Panc1 (cell line): Measurements from ENCODE around the gene PINLYP.

Experiments
- POLR2AphosphoS5 ChIP-seq: IDR thresholded peaks from 2 replicates; pipeline ENCODE4 v1.6.1; 2012; ENCODE audit warnings: mild to moderate bottlenecking, low read depth, low read length, moderate library complexity
- SIN3A ChIP-seq: IDR thresholded peaks from 2 replicates; pipeline ENCODE4 v1.6.1; 2012; ENCODE audit warnings: low read depth, mild to moderate bottlenecking, low read length, moderate library complexity, borderline replicate concordance; ENCODE audit not compliant: insufficient read depth
- TF ChIP-seq, protein P1 (sequence below): fragments of 450-650 bp; IDR thresholded peaks from 2 replicates; pipeline ENCODE4 v1.5.1; 2017; ENCODE audit warnings: mild to moderate bottlenecking
- TF ChIP-seq, protein P2 (sequence below), 2 experiments: IDR thresholded peaks; 2 replicates each; pipeline ENCODE4 v1.6.1; 2011 to 2012; ENCODE audit warnings: low read depth in 2 of 2, control low read depth in 1 of 2, low read length in 1 of 2, mild to moderate bottlenecking in 1 of 2, moderate library complexity in 1 of 2; ENCODE audit not compliant: insufficient read depth in 1 of 2

DNA sequence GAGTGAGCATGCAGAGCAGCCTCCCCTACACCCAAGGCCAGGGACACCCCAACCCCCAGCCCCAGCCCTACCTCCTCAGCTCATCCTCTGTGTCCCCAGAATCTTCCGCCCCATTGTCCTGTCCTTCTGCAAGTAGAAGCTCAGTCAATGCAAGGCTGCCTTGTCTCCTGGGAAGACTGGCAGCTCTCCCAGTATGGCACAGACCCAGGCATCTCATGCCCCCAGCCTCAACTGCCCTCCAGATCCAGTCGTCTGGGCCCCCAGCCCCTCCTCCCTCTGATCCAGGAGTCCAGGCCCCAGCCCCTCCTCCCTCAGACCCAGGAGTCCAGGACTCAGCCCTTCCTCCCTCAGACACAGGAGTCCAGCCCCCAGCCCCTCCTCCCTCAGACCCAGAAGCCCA, 29.6 kb upstream of the PINLYP start:
- TF ChIP-seq, protein P1, sequence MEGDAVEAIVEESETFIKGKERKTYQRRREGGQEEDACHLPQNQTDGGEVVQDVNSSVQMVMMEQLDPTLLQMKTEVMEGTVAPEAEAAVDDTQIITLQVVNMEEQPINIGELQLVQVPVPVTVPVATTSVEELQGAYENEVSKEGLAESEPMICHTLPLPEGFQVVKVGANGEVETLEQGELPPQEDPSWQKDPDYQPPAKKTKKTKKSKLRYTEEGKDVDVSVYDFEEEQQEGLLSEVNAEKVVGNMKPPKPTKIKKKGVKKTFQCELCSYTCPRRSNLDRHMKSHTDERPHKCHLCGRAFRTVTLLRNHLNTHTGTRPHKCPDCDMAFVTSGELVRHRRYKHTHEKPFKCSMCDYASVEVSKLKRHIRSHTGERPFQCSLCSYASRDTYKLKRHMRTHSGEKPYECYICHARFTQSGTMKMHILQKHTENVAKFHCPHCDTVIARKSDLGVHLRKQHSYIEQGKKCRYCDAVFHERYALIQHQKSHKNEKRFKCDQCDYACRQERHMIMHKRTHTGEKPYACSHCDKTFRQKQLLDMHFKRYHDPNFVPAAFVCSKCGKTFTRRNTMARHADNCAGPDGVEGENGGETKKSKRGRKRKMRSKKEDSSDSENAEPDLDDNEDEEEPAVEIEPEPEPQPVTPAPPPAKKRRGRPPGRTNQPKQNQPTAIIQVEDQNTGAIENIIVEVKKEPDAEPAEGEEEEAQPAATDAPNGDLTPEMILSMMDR, result no peak
- TF ChIP-seq, protein P2, sequence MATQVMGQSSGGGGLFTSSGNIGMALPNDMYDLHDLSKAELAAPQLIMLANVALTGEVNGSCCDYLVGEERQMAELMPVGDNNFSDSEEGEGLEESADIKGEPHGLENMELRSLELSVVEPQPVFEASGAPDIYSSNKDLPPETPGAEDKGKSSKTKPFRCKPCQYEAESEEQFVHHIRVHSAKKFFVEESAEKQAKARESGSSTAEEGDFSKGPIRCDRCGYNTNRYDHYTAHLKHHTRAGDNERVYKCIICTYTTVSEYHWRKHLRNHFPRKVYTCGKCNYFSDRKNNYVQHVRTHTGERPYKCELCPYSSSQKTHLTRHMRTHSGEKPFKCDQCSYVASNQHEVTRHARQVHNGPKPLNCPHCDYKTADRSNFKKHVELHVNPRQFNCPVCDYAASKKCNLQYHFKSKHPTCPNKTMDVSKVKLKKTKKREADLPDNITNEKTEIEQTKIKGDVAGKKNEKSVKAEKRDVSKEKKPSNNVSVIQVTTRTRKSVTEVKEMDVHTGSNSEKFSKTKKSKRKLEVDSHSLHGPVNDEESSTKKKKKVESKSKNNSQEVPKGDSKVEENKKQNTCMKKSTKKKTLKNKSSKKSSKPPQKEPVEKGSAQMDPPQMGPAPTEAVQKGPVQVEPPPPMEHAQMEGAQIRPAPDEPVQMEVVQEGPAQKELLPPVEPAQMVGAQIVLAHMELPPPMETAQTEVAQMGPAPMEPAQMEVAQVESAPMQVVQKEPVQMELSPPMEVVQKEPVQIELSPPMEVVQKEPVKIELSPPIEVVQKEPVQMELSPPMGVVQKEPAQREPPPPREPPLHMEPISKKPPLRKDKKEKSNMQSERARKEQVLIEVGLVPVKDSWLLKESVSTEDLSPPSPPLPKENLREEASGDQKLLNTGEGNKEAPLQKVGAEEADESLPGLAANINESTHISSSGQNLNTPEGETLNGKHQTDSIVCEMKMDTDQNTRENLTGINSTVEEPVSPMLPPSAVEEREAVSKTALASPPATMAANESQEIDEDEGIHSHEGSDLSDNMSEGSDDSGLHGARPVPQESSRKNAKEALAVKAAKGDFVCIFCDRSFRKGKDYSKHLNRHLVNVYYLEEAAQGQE (IDR thresholded peaks at IDR 0.05; ENCODE audit: insufficient read depth in 1 of 2, low read depth in 2 of 2, low read length in 1 of 2), result no peak
- TF ChIP-seq POLR2AphosphoS5, result no peak
- TF ChIP-seq SIN3A, result no peak
